Suprapubic skin (tissue), 4 donors: ENCODE measurements around the gene FBXL3.

Experiments
- CTCF ChIP-seq, 2 donors: fragments of 200-600 bp in 1 of 2; fragments of 450-650 bp in 1 of 2; sonication (generic) in 1 of 2; IDR thresholded peaks; one replicate each; pipeline ENCODE4 v1.5.1; 2016 to 2019; ENCODE audit warnings: antibody characterized with exemption in 2 of 2, mild to moderate bottlenecking in 1 of 2, moderate library complexity in 1 of 2
- POLR2A ChIP-seq, 2 donors: fragments of 450-650 bp; IDR thresholded peaks; one replicate each; pipeline ENCODE4 v1.6.1; 2017; ENCODE audit warnings: antibody characterized with exemption in 2 of 2, mild to moderate bottlenecking in 2 of 2, moderate library complexity in 2 of 2
- POLR2AphosphoS5 ChIP-seq, 3 donors: sonication (generic); formaldehyde crosslinking; IDR thresholded peaks; one replicate each; pipeline ENCODE4 v1.6.1; 2017; ENCODE audit warnings: antibody characterized with exemption in 3 of 3

DNA sequence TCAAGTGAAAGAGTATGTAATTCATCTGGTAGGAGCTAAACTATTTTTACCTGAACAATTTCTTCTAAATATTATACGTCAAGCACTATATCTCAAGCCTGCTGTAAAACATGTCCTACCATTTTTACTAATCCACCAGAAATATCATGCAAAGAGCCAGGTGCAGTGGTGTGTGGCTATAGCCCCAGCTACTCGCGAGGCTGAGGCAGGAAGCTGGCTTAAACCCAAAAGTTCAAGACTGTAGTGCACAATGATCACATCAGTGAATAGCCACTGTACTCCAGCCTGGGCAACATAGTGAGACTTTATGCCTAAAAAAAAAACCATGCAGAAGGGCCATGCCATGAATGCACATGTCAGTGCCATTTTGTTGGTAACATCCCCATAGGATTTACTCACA lies 55.7 kb downstream of the FBXL3 start:
- TF ChIP-seq CTCF (IDR thresholded peaks at IDR 0.05) (no peak), POLR2AphosphoS5 (IDR thresholded peaks at IDR 0.05) (no peak), POLR2A (IDR thresholded peaks at IDR 0.05) (no peak)
